HEK293 (cell line): ENCODE results near the gene RNASEH2A.

ENCODE experiments used
- BCL11B ChIP-seq: fragments of 450-650 bp; formaldehyde crosslinking; IDR thresholded peaks from 2 replicates; pipeline ENCODE4 v1.5.1; 2016; ENCODE audit warnings: low read depth, missing biosample characterization, missing genetic modification characterization
- BCL6B ChIP-seq: fragments of 450-650 bp; formaldehyde crosslinking; IDR thresholded peaks from 2 replicates; pipeline ENCODE4 v1.5.1; 2017; ENCODE audit warnings: missing biosample characterization, missing genetic modification characterization
- CTCF ChIP-seq: fragments of 450-650 bp; formaldehyde crosslinking; IDR thresholded peaks from 2 replicates; pipeline ENCODE4 v1.5.1; 2016; ENCODE audit warnings: missing biosample characterization, missing genetic modification characterization
- HIC1 ChIP-seq: fragments of 450-650 bp; formaldehyde crosslinking; IDR thresholded peaks from 2 replicates; pipeline ENCODE4 v1.5.1; 2016; ENCODE audit warnings: missing biosample characterization, missing genetic modification characterization
- KLF1 ChIP-seq: fragments of 450-650 bp; formaldehyde crosslinking; IDR thresholded peaks from 2 replicates; pipeline ENCODE4 v1.5.1; 2016; ENCODE audit warnings: missing biosample characterization, missing genetic modification characterization
- KLF16 ChIP-seq: fragments of 450-650 bp; formaldehyde crosslinking; IDR thresholded peaks from 2 replicates; pipeline ENCODE4 v1.5.1; 2017; ENCODE audit warnings: missing biosample characterization, missing genetic modification characterization
- MEIS1 ChIP-seq: sonication (generic); formaldehyde crosslinking; IDR thresholded peaks from 2 replicates; pipeline ENCODE4 v1.8.1; 2022; ENCODE audit warnings: missing genetic modification reagents, mild to moderate bottlenecking, borderline replicate concordance
- MYNN ChIP-seq: fragments of 450-650 bp; formaldehyde crosslinking; IDR thresholded peaks from 2 replicates; pipeline ENCODE4 v1.5.1; 2016; ENCODE audit warnings: missing biosample characterization, missing genetic modification characterization, borderline replicate concordance
- OSR2 ChIP-seq: fragments of 450-650 bp; formaldehyde crosslinking; IDR thresholded peaks from 2 replicates; pipeline ENCODE4 v1.5.1; 2016; ENCODE audit warnings: missing biosample characterization, missing genetic modification characterization
- PBX3 ChIP-seq: sonication (generic); formaldehyde crosslinking; IDR thresholded peaks from 2 replicates; pipeline ENCODE4 v1.8.1; 2022; ENCODE audit warnings: mild to moderate bottlenecking, moderate library complexity, missing genetic modification reagents
- REPIN1 ChIP-seq: fragments of 450-650 bp; formaldehyde crosslinking; IDR thresholded peaks from 2 replicates; pipeline ENCODE4 v1.5.1; 2017; ENCODE audit warnings: missing biosample characterization, missing genetic modification characterization, low read depth
- SCRT1 ChIP-seq: fragments of 450-650 bp; formaldehyde crosslinking; IDR thresholded peaks from 2 replicates; pipeline ENCODE4 v1.5.1; 2016; ENCODE audit warnings: missing biosample characterization, missing genetic modification characterization, borderline replicate concordance
- SP2 ChIP-seq: fragments of 450-650 bp; formaldehyde crosslinking; IDR thresholded peaks from 2 replicates; pipeline ENCODE4 v1.5.1; 2016; ENCODE audit warnings: missing biosample characterization, missing genetic modification characterization
- ZNF18 ChIP-seq: fragments of 450-650 bp; formaldehyde crosslinking; IDR thresholded peaks from 2 replicates; pipeline ENCODE4 v1.5.1; 2016; ENCODE audit warnings: missing biosample characterization, missing genetic modification characterization
- ZNF266 ChIP-seq: fragments of 450-650 bp; formaldehyde crosslinking; IDR thresholded peaks from 2 replicates; pipeline ENCODE4 v1.5.1; 2016; ENCODE audit warnings: missing biosample characterization, missing genetic modification characterization, low read depth
- ZNF341 ChIP-seq: fragments of 450-650 bp; formaldehyde crosslinking; IDR thresholded peaks from 2 replicates; pipeline ENCODE4; 2016; ENCODE audit warnings: low read depth, missing biosample characterization, missing genetic modification characterization
- ZNF366 ChIP-seq: fragments of 450-650 bp; formaldehyde crosslinking; conservative IDR thresholded peaks from 2 replicates; pipeline ENCODE4 v1.5.1; 2016; ENCODE audit warnings: missing biosample characterization, missing genetic modification characterization
- ZNF449 ChIP-seq: fragments of 450-650 bp; formaldehyde crosslinking; IDR thresholded peaks from 2 replicates; pipeline ENCODE4 v1.5.1; 2017; ENCODE audit warnings: missing biosample characterization, mild to moderate bottlenecking, missing genetic modification characterization, moderate library complexity
- ZNF548 ChIP-seq: fragments of 450-650 bp; formaldehyde crosslinking; IDR thresholded peaks from 2 replicates; pipeline ENCODE4 v1.5.1; 2016; ENCODE audit warnings: missing biosample characterization, missing genetic modification characterization
- ZNF555 ChIP-seq: fragments of 450-650 bp; formaldehyde crosslinking; conservative IDR thresholded peaks from 2 replicates; pipeline ENCODE4 v1.5.1; 2017; ENCODE audit warnings: missing biosample characterization, mild to moderate bottlenecking, missing genetic modification characterization, inconsistent platforms
- ZNF560 ChIP-seq: fragments of 450-650 bp; formaldehyde crosslinking; IDR thresholded peaks from 2 replicates; pipeline ENCODE4 v1.5.1; 2017; ENCODE audit warnings: missing biosample characterization, missing genetic modification characterization, borderline replicate concordance
- ZNF629 ChIP-seq: fragments of 450-650 bp; formaldehyde crosslinking; IDR thresholded peaks from 2 replicates; pipeline ENCODE4 v1.5.1; 2017; ENCODE audit warnings: missing biosample characterization, missing genetic modification characterization
- ZNF660 ChIP-seq: fragments of 450-650 bp; IDR thresholded peaks from 2 replicates; pipeline ENCODE4 v1.5.1; 2018; ENCODE audit warnings: missing biosample characterization, mild to moderate bottlenecking, missing genetic modification characterization
- ZNF692 ChIP-seq: fragments of 450-650 bp; formaldehyde crosslinking; IDR thresholded peaks from 2 replicates; pipeline ENCODE4 v1.5.1; 2016; ENCODE audit warnings: missing biosample characterization, missing genetic modification characterization
- ZNF704 ChIP-seq: fragments of 450-650 bp; formaldehyde crosslinking; IDR thresholded peaks from 2 replicates; pipeline ENCODE4 v1.5.1; 2016; ENCODE audit warnings: missing biosample characterization, missing genetic modification characterization
- ZNF791 ChIP-seq: fragments of 450-650 bp; formaldehyde crosslinking; IDR thresholded peaks from 2 replicates; pipeline ENCODE4 v1.5.1; 2016; ENCODE audit warnings: missing biosample characterization, missing genetic modification characterization

The RNASEH2A gene

GRCh38 chr19:12782424-12783290 lies 23.7 kb upstream of the RNASEH2A start (continued):
- TF ChIP-seq CTCF (tag by site-specific recombination) (peak; percentile 37; the same call in 1 of the 2 replicates), KLF16 (tag by site-specific recombination) (peak; percentile 66), ZNF341 (tag by site-specific recombination) (peak; percentile 97), PBX3 (CRISPR knock-in tag) (peak; percentile 64; the same call in 1 of the 2 replicates), ZNF660 (tag by site-specific recombination) (no peak; the same call in 1 of the 2 replicates), BCL6B (tag by site-specific recombination) (no peak), ZNF560 (0 out of 2 replicates have a peak, but pooled peaks have one; percentile 38), KLF1 (tag by site-specific recombination) (peak; percentile 71), ZNF449 (tag by site-specific recombination) (peak; percentile 60; the same call in 1 of the 2 replicates), ZNF791 (no peak), MYNN (no peak), SP2 (peak; percentile 65), ZNF692 (tag by site-specific recombination) (peak; percentile 67; the same call in 1 of the 2 replicates), ZNF366 (tag by site-specific recombination) (0 out of 2 replicates have a peak, but pooled peaks have one; percentile 33), HIC1 (tag by site-specific recombination) (peak; percentile 45), BCL11B (tag by site-specific recombination) (0 out of 2 replicates have a peak, but pooled peaks have one; percentile 69), ZNF629 (tag by site-specific recombination) (peak; percentile 67; the same call in 1 of the 2 replicates), MEIS1 (CRISPR knock-in tag) (no peak), OSR2 (tag by site-specific recombination) (no peak), ZNF18 (no peak), REPIN1 (tag by site-specific recombination) (no peak), ZNF704 (no peak), SCRT1 (tag by site-specific recombination) (no peak), ZNF555 (tag by site-specific recombination) (no peak), ZNF548 (tag by site-specific recombination) (no peak), ZNF266 (tag by site-specific recombination) (no peak)
